Body of pancreas (tissue), 4 donors: ENCODE results near the gene HES1.

Experiments used
- POLR2A ChIP-seq, 3 donors: fragments of 450-650 bp; IDR thresholded peaks; one replicate each; pipeline ENCODE4 v1.6.1; 2016; ENCODE audit warnings: antibody characterized with exemption in 3 of 3, mild to moderate bottlenecking in 2 of 3
- TF ChIP-seq, protein P1 (sequence below), 7 experiments: fragments of 450-650 bp in 4 of 7; fragments of 200-600 bp in 3 of 7; sonication (generic) in 3 of 7; IDR thresholded peaks; one replicate each; pipeline ENCODE4 v1.5.1; 2016 to 2019; ENCODE audit warnings: antibody characterized with exemption in 7 of 7

DNA sequence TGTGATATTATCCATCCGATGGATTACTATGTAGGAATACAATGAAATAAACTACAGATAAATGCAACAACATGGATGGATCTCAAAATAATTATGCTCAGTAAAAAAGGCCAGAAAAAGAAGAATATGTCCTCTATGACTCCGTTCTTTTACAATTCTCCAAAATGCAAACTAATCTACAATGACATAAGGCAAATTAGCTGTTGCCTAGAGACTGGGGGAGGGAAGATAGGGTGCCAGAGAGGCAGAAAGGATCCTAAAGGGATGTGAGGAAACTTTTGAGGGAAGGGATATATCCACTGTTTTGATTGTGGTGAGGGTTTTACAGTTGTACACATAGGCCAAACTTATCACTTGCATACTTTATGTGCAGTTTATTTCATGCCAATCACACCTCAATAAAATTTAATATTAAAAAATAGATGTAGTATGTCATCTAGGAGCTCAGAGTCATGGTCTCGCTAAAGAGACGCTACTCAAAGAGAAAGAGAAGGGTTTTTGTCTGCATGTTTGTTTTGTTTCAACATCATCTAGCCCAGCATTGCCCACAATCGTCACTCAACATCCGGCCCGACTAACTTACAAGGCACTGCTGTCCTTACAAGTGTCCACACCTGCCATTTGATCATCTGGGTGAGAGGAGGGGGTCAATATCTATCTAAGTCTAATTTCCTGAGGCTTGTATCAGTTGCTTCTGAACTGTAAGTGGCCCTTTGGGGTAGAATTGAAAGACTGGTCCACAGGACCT lies 29.5 kb downstream of the HES1 start:
- TF ChIP-seq, protein P1, sequence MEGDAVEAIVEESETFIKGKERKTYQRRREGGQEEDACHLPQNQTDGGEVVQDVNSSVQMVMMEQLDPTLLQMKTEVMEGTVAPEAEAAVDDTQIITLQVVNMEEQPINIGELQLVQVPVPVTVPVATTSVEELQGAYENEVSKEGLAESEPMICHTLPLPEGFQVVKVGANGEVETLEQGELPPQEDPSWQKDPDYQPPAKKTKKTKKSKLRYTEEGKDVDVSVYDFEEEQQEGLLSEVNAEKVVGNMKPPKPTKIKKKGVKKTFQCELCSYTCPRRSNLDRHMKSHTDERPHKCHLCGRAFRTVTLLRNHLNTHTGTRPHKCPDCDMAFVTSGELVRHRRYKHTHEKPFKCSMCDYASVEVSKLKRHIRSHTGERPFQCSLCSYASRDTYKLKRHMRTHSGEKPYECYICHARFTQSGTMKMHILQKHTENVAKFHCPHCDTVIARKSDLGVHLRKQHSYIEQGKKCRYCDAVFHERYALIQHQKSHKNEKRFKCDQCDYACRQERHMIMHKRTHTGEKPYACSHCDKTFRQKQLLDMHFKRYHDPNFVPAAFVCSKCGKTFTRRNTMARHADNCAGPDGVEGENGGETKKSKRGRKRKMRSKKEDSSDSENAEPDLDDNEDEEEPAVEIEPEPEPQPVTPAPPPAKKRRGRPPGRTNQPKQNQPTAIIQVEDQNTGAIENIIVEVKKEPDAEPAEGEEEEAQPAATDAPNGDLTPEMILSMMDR (IDR thresholded peaks at IDR 0.05): no peak
- TF ChIP-seq POLR2A (IDR thresholded peaks at IDR 0.05): no peak
